ENCODE data around the gene OST4.

DNA sequence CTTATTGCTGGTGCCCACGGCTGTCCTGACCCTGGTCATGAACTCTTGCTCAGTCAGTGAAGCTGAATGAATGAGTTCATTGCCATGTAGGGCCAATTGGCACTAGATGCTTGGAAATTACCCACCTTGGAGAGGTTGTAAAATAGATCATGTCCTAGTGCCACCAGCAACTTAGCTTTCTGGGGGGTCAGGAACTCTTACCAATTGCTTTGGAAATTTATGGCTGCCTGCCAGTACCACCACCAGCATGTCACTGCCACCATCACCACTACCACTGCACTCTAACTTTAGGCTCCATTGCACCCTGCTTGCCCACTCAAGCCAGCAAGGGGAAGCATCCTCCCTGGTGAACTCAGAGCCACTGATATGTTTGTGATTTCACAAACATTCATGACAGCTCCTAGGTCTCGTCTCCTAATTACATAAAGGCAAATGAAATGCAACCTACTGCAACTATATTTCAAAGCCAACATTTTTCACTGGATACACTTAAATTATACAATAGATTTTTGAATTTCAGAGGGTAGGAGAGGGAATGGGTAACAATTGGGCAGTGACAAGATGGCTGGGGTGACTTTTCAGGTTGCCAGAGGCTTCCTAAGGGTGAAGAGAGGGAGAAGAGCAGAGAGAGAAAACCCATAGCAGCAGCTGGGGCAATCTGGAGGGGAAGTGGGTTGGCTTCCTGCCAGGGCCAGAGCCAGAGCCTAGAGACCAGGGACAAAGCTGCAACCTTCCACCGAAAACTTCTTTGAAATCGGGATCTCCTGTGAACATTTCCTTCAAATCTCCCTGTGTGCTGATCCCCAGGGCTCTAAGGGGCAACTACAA lies 3.5 kb upstream of the OST4 start:
- TF ChIP-seq, protein P1, sequence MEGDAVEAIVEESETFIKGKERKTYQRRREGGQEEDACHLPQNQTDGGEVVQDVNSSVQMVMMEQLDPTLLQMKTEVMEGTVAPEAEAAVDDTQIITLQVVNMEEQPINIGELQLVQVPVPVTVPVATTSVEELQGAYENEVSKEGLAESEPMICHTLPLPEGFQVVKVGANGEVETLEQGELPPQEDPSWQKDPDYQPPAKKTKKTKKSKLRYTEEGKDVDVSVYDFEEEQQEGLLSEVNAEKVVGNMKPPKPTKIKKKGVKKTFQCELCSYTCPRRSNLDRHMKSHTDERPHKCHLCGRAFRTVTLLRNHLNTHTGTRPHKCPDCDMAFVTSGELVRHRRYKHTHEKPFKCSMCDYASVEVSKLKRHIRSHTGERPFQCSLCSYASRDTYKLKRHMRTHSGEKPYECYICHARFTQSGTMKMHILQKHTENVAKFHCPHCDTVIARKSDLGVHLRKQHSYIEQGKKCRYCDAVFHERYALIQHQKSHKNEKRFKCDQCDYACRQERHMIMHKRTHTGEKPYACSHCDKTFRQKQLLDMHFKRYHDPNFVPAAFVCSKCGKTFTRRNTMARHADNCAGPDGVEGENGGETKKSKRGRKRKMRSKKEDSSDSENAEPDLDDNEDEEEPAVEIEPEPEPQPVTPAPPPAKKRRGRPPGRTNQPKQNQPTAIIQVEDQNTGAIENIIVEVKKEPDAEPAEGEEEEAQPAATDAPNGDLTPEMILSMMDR (IDR thresholded peaks at IDR 0.05; ENCODE audit: insufficient read depth, low read length, poor library complexity, severe bottlenecking), result no peak
- no peak for TF ChIP-seq EZH2phosphoT487 (conservative IDR thresholded peaks at IDR 0.05; ENCODE audit: low read length)
